Hepatic stellate cell (primary cell): ENCODE results near the gene KCNQ1.

Experiments
- DNase-seq: peaks from one replicate; pipeline ENCODE4 v3.0.0; 2011; ENCODE audit warnings: low spot score

KCNQ1 gene

GRCh38 chr11:2699531-2700414 is 255.0 kb downstream of the KCNQ1 start, which contains the start of gene KCNQ1OT1:
KCNQ1OT1 (minus strand) TSS chr11:2699994.
- DNase-seq: peak; percentile 100

- DNase-seq: peak; percentile 47
Observed at GRCh38 chr11:2700415-2701211, 255.8 kb downstream of the KCNQ1 start.

DNA sequence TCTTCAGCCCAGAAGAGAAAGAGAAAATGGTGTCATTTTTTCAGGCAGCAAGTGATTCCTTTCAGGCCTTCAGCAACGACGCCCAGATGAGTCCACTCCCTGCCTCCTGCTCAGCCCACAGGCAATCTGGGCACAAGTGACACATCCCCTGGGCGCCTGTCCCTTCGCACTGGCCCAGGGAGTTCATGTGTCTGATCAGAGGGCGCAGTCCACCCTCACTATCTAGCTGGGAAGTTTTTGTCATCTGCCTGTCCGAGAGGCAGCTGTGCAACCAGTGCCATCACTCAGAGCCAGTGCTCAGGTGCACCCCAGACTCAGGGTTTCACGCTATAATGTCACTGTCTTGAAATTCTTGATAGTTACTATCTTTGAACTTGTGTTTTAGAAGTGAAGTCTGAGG is 256.4 kb downstream of the KCNQ1 start:
- no peak for DNase-seq

DNA sequence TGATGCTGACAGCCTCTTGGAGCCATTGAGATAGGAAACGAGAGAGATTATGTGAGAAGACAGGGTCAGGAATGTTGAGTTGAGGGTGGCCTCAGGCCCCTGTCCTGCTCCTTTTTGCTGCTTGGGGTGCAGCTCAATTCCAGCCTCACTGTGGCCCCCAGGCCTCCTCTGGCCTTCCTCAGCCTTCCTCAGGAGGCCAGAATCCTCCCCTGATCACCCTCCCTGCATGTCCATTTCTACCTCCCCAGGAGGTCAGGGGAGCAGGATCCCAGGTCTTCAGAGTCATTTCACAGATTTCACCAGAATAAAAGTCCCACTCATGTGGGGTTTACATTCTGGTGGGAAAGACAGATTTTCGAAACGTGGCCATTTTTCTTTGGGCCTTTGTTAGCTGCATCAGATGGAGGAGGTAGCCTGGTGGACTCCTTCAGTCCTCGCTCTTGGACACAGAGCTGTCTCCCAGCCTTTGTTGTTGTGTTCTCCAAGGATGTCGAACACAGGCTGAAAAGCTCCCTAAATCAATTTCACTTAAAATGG is 257.2 kb downstream of the KCNQ1 start:
- DNase-seq: no peak

- no peak for DNase-seq
Observed at GRCh38 chr11:2702771-2703362, 258.1 kb downstream of the KCNQ1 start.

DNA sequence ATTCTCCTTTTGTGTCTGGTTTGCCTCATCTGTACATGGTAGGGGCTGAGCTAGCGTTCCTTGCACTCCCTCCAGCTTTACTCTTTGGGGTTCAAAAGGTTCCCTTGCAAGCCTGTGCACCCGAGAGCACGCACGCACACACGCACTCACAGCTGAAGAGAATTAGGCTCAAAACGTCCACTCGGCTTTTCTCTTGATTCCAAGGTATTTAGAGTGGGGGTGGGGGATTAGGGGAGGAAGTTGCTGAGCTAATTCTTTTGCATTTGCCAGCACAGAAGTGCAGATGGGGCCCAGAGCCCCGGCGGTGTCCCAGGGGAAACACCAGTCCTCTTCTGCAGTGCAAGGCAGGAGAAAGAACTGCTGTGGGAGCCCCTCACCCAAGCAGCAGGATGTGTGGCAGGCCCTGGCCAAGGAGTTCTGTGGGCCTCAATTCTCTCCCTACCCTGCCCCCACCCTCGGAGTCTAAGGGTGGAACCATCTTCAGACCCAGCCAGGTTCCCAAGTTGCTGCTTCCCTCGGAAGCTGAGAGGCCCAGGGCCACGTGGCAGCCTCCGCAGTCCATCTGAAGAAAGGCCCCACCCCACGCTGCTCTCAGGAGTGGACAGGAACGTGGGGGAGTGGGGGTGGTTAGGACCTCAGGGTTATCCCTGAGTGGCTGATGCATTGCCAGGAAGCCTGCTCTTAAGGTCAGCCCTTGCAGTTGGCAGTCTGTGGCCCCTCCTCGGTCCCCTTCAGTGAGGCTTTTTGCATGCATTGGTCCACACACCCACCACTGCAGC is 258.7 kb downstream of the KCNQ1 start:
- no peak for DNase-seq

- DNase-seq: no peak
Observed at GRCh38 chr11:2704356-2704755, 259.5 kb downstream of the KCNQ1 start.

DNA sequence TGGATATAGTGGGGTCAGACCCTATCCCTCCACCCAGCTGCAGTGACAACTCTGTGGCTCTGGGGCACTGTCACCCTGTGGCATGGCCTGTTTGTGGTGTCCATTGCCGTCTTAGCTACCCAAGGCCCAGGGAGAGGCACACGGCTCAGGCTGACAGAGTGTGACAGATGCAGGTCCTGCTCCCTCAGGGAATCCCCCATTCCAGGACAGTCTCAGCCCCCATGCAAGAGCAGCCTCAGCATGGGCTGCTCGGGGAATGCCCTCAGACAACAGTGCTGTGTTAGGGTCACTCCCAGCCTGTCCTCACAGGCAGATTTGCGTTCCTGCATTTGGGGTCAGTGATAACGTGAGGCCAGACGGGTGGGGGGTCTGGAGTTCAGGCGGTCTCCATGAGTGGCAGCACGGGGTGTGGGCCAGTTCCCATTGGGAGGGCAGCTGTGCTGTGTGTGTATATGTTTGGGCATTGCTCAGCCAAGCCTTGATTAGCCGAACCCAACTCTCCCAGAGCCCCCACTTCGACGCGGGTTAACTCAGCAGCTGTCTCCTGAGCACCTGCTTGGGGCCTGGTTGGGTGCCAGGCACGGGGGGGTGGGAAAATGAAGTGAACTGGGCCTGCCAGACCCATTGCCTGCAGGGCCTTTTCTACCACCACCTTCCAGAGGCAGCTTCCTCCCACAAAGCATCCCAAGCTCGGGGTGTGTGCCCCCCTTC is 260.2 kb downstream of the KCNQ1 start:
- DNase-seq: no peak

DNA sequence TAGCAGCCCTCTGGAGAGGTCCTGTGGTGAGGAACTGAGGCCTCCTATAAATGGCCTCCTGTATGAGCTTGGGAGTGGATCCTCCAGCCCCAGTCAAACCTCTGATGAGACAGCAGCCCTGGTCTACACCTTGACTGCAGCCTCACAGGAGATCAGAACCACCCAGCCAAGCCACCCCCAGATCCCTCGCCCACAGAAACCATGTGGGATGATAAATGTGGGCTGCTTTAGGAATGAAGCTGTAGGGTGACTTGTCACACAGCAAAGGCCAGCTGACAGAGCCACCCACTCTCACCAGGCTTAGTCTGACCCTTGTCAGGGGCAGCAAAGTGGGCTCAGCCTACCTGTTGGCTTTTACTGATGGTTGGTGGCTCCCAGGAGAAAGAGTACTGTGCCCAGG is 261.5 kb downstream of the KCNQ1 start:
- DNase-seq: no peak

GRCh38 chr11:2707736-2708135 is 262.9 kb downstream of the KCNQ1 start:
- no peak for DNase-seq

GRCh38 chr11:2708151-2708581 is 263.4 kb downstream of the KCNQ1 start:
- no peak for DNase-seq

DNA sequence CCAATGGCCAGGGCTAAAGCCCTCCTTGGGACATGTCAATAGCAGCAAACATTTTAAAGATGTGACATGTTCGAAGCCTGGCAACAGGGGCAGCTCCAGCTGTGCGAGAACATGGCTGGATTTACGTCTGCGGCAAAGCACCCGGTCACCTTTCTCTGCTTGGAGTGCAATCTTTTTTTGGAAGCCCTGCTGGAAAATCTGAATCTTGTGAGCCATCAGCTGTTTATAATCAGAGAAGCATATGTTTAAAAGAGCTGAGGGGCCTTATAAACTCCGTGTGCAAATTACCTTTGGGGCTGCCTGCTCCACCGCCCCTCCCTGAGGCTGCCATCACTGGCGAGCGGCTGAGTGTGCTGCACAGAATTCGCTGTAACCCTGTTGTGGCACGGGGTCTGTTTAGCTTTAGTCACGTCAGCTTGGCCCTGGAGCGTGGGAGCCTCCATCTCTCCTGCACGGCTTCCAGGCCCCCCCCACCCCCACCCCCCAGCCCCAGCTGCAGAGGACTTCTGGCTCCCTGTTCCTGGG is 264.0 kb downstream of the KCNQ1 start:
- DNase-seq: peak; percentile 36

GRCh38 chr11:2709429-2709828 is 264.6 kb downstream of the KCNQ1 start:
- DNase-seq: peak; percentile 62

DNA sequence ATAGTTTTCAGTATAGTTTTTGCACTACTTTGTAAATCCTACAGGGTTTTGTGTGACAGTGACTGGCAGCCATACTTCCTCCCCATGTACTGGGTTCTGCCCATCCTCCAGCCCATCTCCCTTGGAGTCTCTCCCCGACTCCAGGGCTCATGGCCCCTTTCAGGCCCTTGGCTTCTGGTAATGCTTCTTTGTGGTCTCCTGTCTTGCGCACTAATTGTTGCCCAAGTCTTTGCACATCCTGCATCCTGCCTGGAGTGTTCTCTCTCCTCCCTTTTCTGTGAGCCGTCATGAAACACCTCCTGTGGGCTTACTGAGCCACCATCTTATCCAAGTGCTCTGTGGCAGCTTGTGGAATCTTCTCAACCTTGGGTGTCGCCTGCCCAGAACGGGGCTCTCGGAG is 266.4 kb downstream of the KCNQ1 start:
- no peak for DNase-seq

GRCh38 chr11:2713094-2713493 is 268.3 kb downstream of the KCNQ1 start:
- DNase-seq: no peak

- no peak for DNase-seq
Observed at GRCh38 chr11:2713661-2714462, 269.1 kb downstream of the KCNQ1 start.

- no peak for DNase-seq
Observed at GRCh38 chr11:2714463-2714800, 269.6 kb downstream of the KCNQ1 start.

DNA sequence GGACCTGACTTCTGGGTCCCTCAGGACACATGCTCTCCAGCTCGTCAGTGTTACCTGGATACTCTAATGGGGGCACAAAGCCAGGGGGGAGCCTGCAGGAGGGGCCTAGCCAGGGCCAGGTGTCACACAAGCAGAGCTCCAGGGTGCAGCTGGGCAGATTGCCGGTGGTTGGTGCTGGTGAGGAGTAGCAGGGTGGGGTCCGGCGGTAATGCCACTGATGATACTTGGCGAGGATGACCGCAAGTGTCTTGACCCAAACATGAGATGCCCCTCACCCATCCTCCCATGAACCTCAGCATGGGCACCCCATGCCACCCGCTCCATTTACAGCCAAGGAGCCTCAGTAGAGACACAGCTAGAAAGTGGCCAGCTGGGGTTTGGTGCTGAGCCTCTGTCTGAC is 270.1 kb downstream of the KCNQ1 start:
- DNase-seq: no peak

DNA sequence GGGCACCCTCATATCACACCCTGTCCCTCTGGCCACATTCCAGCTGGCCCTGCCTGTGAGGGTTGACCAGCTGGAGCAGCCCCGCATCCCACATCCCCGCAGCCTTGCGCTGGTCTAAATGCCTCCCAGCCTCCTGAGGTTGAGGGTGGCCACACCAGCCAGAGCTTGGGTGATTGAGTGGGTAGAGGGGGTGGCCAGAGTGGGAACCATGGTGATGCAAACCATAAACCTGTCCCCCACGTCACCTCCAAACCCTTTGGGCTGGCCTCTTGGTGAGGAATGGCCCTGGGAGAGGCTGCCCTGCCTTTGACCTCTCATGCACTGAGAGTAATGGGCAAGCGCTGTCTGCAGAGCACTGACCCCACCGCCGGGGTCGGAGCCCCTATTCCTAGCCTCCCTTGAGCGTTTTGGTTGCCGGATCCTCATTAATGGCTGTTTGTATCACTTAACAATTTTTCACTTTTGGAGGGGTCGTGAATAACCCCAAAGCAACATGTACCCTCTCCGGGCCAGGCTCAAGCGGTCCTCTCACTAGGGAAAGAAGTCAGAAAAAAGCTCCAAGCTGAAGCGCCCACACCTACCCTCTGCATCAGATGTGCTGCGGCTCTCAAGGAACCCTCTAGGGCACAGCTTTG is 271.0 kb downstream of the KCNQ1 start:
- no peak for DNase-seq
